Upper lobe of left lung (tissue), 6 donors: ENCODE results near the gene EHMT2. TPM values are rescaled to one million over a fixed set of nuclear protein-coding genes. Genes with fewer than 3 reads are reported as not detected.

Experiments used
- ATAC-seq, 2 donors: fragments of 200-7000 bp; cut with Tn5 transposase; one replicate each; pipeline ENCODE4 v1.9.1; 2022; ENCODE audit warnings: mild to moderate bottlenecking in 2 of 2, moderate library complexity in 2 of 2; ENCODE audit not compliant: low FRiP score in 2 of 2
- DNase-seq, 2 donors: peaks; one replicate each; pipeline ENCODE4 v3.0.0-alpha.2; 2019 to 2020
- H3K27ac ChIP-seq, 4 donors: fragments of 200-600 bp; sonication (generic); one replicate each; pipeline ENCODE4 v1.5.1; 2016 to 2019
- H3K27me3 ChIP-seq, 4 donors: fragments of 200-600 bp; sonication (generic); one replicate each; pipeline ENCODE4 v1.5.1; 2017 to 2019
- H3K36me3 ChIP-seq, 4 donors: fragments of 200-600 bp; sonication (generic); one replicate each; pipeline ENCODE4 v1.5.1; 2016 to 2019
- H3K4me1 ChIP-seq, 4 donors: fragments of 200-600 bp; sonication (generic); one replicate each; pipeline ENCODE4 v1.5.1; 2018 to 2019
- H3K4me3 ChIP-seq, 4 donors: fragments of 200-600 bp; sonication (generic); one replicate each; pipeline ENCODE4 v1.5.1; 2017 to 2019; ENCODE audit warnings: mild to moderate bottlenecking in 2 of 4, moderate library complexity in 1 of 4
- H3K9me3 ChIP-seq, 4 donors: fragments of 200-600 bp; sonication (generic); one replicate each; pipeline ENCODE4 v1.5.1; 2018 to 2019
- EP300 ChIP-seq, 4 donors: sonication (generic); formaldehyde crosslinking; IDR thresholded peaks; one replicate each; pipeline ENCODE4 v1.5.1; 2017; ENCODE audit warnings: antibody characterized with exemption in 4 of 4, control low read depth in 2 of 4
- POLR2A ChIP-seq, 4 donors: fragments of 450-650 bp; IDR thresholded peaks; one replicate each; pipeline ENCODE4 v1.5.1; 2016 to 2017; ENCODE audit warnings: antibody characterized with exemption in 4 of 4, mild to moderate bottlenecking in 2 of 4
- POLR2AphosphoS5 ChIP-seq, 2 donors: sonication (generic); formaldehyde crosslinking; IDR thresholded peaks; one replicate each; pipeline ENCODE4 v1.5.1; 2017; ENCODE audit warnings: antibody characterized with exemption in 2 of 2
- WGBS, 2 donors: methylation state at CpG; one replicate each; pipeline ENCODE4 v1.1.5; 2017 to 2018; 5-methylcytosine and 5-hydroxymethylcytosine counted together
- total RNA-seq, 6 donors: library from RNA; depleted of rRNA in 4 of 6; stranded (reverse); fragments of >200 nt in 4 of 6; gene quantifications; one replicate each; pipeline versions ENCODE4 v1.1.0 to v1.2.1, GENCODE V29; 2016 to 2021
- TF ChIP-seq, protein P1 (sequence below), 6 experiments: fragments of 450-650 bp in 4 of 6; fragments of 200-600 bp in 2 of 6; sonication (generic) in 2 of 6; IDR thresholded peaks; one replicate each; pipeline ENCODE4 v1.5.1; 2016 to 2019; ENCODE audit warnings: antibody characterized with exemption in 6 of 6
- donor health status: DM: no; HTN: no; CAD: no; lungs with moderate emphysema.
- donor health status: DM: no; HTN: yes; CAD: no; lungs with severe emphysema.

Gene EHMT2
- total RNA-seq, 6 donors from 2014 or later = 23.6 to 57.3 (median 41.7) TPM

DNA sequence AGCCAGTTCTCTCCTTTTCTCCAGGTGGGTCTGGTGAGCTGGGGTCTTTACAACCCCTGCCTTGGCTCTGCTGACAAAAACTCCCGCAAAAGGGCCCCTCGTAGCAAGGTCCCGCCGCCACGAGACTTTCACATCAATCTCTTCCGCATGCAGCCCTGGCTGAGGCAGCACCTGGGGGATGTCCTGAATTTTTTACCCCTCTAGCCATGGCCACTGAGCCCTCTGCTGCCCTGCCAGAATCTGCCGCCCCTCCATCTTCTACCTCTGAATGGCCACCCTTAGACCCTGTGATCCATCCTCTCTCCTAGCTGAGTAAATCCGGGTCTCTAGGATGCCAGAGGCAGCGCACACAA lies 47.6 kb upstream of the EHMT2 start:
- H3K27ac ChIP-seq = peak overlapping the region; percentile 76 to 90 (median 86)
- no peak for DNase-seq
- WGBS, 2 donors = 80 to 85% methylated on average over 9 of the region's 9 CpGs
- H3K9me3 ChIP-seq = no peaks in the 10 kb centered on the region
- no peaks in the 10 kb centered on the region for H3K27me3 ChIP-seq
- ATAC-seq = no peak
- peaks cover 0 to 29% (median 10%) of the 10 kb centered on the region in 4 donors for H3K36me3 ChIP-seq
- TF ChIP-seq, protein P1, sequence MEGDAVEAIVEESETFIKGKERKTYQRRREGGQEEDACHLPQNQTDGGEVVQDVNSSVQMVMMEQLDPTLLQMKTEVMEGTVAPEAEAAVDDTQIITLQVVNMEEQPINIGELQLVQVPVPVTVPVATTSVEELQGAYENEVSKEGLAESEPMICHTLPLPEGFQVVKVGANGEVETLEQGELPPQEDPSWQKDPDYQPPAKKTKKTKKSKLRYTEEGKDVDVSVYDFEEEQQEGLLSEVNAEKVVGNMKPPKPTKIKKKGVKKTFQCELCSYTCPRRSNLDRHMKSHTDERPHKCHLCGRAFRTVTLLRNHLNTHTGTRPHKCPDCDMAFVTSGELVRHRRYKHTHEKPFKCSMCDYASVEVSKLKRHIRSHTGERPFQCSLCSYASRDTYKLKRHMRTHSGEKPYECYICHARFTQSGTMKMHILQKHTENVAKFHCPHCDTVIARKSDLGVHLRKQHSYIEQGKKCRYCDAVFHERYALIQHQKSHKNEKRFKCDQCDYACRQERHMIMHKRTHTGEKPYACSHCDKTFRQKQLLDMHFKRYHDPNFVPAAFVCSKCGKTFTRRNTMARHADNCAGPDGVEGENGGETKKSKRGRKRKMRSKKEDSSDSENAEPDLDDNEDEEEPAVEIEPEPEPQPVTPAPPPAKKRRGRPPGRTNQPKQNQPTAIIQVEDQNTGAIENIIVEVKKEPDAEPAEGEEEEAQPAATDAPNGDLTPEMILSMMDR (IDR thresholded peaks at IDR 0.05) = no peak
- TF ChIP-seq EP300 (IDR thresholded peaks at IDR 0.05) (no peak), POLR2AphosphoS5 (IDR thresholded peaks at IDR 0.05) (no peak), POLR2A (IDR thresholded peaks at IDR 0.05) (no peak)
- H3K4me1 ChIP-seq = peaks cover 17 to 28% (median 21%) of the 10 kb centered on the region in 4 donors
- peak overlapping the region in 2 of 4 donors; percentile 26 to 39 for H3K4me3 ChIP-seq

DNA sequence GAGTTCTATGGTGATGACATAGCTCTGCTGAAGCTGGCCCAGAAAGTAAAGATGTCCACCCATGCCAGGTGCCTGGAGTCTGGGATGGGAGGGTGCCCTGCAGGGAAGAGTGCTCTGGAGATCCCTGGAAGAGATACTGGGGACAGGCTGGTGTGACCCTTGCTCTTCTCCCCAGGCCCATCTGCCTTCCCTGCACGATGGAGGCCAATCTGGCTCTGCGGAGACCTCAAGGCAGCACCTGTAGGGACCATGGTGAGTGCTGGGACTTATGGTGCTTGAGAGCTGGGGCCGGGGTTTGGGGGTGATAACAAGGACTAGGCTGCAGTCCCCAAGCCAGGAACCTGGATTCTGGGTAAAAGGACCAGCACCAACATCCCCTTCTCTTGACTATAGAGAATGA lies 46.2 kb upstream of the EHMT2 start:
- WGBS, 2 donors = 80 to 92% methylated on average over 2 to 3 of the region's 3 CpGs
- no peaks in the 10 kb centered on the region for H3K27me3 ChIP-seq
- H3K27ac ChIP-seq = no peak overlapping the region
- no peaks in the 10 kb centered on the region for H3K9me3 ChIP-seq
- H3K4me3 ChIP-seq = no peak overlapping the region
- peaks cover 17 to 26% (median 21%) of the 10 kb centered on the region in 4 donors for H3K4me1 ChIP-seq
- ATAC-seq (no peak), DNase-seq (no peak)
- TF ChIP-seq POLR2AphosphoS5 (IDR thresholded peaks at IDR 0.05) (no peak), EP300 (IDR thresholded peaks at IDR 0.05) (no peak), POLR2A (IDR thresholded peaks at IDR 0.05) (no peak)
- TF ChIP-seq, protein P1 (IDR thresholded peaks at IDR 0.05) = no peak
- H3K36me3 ChIP-seq = peaks cover 0 to 37% (median 8%) of the 10 kb centered on the region in 4 donors

DNA sequence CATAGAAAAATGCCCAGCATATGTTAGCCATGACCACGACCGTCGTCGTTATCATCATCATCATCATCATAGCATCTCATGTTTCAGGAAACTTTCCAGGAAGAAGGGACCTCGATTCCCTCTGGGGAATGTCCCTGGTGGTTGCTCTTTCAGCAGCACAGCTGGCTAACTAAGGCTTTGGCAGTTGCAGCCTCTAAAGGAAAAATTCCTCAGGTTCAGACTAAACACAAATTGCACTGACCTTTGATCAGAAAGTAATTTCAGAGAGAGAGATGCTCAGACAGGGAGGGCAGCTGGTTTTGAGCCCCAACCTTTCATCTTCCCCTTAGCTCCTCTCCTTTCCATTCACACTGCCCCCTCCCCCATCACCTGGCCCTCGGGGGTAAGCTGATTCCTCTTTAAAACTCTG lies 42.8 kb upstream of the EHMT2 start:
- WGBS, 2 donors = 6 to 23% methylated on average over 3 to 6 of the region's 6 CpGs
- Histone ChIP-seq H3K4me3 (no peak overlapping the region), H3K27ac (no peak overlapping the region), H3K4me1 (peaks cover 4 to 8% (median 8%) of the 10 kb centered on the region in 4 donors), H3K9me3 (no peaks in the 10 kb centered on the region), H3K36me3 (peaks cover 0 to 33% (median 6%) of the 10 kb centered on the region in 4 donors), H3K27me3 (no peaks in the 10 kb centered on the region)
- DNase-seq (no peak), ATAC-seq (no peak)
- TF ChIP-seq POLR2A (IDR thresholded peaks at IDR 0.05) (no peak), POLR2AphosphoS5 (IDR thresholded peaks at IDR 0.05) (no peak), EP300 (IDR thresholded peaks at IDR 0.05) (no peak)
- TF ChIP-seq, protein P1 (IDR thresholded peaks at IDR 0.05) = no peak

DNA sequence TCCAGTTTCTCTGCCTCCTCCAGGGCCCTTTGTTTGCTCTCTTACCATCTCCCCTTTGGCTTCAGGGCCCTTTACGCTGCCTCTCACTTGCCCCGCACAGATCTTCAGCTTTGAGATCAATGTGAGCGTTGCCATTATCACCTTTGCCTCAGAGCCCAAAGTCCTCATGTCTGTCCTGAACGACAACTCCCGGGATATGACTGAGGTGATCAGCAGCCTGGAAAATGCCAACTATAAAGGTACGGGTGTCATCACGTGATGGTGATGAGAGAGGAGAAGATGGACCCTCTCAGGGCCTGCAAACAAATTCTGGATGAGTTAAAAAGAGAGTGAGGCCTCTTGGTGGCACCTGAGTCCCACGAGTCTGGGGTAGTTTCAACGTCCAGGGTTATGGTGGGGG lies 38.3 kb upstream of the EHMT2 start:
- H3K4me3 ChIP-seq = no peak overlapping the region
- no peak for TF ChIP-seq POLR2A (IDR thresholded peaks at IDR 0.05)
- TF ChIP-seq, protein P1 (IDR thresholded peaks at IDR 0.05) = no peak
- no peak for TF ChIP-seq POLR2AphosphoS5 (IDR thresholded peaks at IDR 0.05)
- TF ChIP-seq EP300 (IDR thresholded peaks at IDR 0.05) = no peak
- ATAC-seq = no peak
- peaks cover 0 to 16% (median 0%) of the 10 kb centered on the region in 4 donors for H3K36me3 ChIP-seq
- H3K9me3 ChIP-seq = no peaks in the 10 kb centered on the region
- DNase-seq = no peak
- 86 to 89% methylated on average over 9 of the region's 9 CpGs for WGBS, 2 donors
- H3K27me3 ChIP-seq = no peaks in the 10 kb centered on the region
- H3K4me1 ChIP-seq = peaks cover 0 to under 1% (median 0%) of the 10 kb centered on the region in 4 donors
- no peak overlapping the region for H3K27ac ChIP-seq

DNA sequence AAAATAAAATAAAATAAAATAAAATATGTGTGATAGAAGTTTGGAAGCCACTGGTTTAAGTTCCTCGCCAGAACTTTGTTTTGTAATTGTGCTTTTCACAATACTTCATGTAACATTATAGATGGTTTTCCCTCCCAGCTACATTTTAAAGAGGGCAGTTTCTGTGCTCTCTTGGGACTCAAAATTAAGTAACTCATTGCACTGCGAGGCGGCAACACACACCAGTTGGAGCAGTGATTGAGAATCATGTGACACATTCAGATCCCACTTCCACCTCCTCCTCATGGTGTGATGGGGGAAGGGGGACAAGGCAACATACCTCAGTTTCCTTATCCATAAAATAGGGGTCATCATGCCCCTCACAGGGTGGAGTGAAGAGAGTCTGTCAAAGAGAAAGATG lies 37.5 kb upstream of the EHMT2 start:
- H3K36me3 ChIP-seq = peaks cover 0 to 11% (median 0%) of the 10 kb centered on the region in 4 donors
- DNase-seq (no peak), ATAC-seq (no peak)
- TF ChIP-seq EP300 (IDR thresholded peaks at IDR 0.05) (no peak), POLR2AphosphoS5 (IDR thresholded peaks at IDR 0.05) (no peak), POLR2A (IDR thresholded peaks at IDR 0.05) (no peak)
- TF ChIP-seq, protein P1 (IDR thresholded peaks at IDR 0.05) = no peak
- no peaks in the 10 kb centered on the region for H3K9me3 ChIP-seq
- H3K4me3 ChIP-seq = no peak overlapping the region
- H3K4me1 ChIP-seq = peaks cover 0 to 8% (median 0%) of the 10 kb centered on the region in 4 donors
- WGBS, 2 donors = 71 to 72% methylated on average over 3 of the region's 3 CpGs
- H3K27ac ChIP-seq = no peak overlapping the region
- H3K27me3 ChIP-seq = no peaks in the 10 kb centered on the region
